Panc1 (cell line): ENCODE data around the gene ART5.

Source experiments
- CTCF ChIP-seq: fragments of 450-650 bp; IDR thresholded peaks from 2 replicates; pipeline ENCODE4 v1.5.1; 2017; ENCODE audit warnings: mild to moderate bottlenecking
- POLR2AphosphoS5 ChIP-seq: IDR thresholded peaks from 2 replicates; pipeline ENCODE4 v1.6.1; 2012; ENCODE audit warnings: mild to moderate bottlenecking, low read depth, low read length, moderate library complexity
- TCF7L2 ChIP-seq: IDR thresholded peaks from 2 replicates; pipeline ENCODE4 v1.6.1; 2011; ENCODE audit warnings: mild to moderate bottlenecking, low read depth, low read length, inconsistent platforms

DNA sequence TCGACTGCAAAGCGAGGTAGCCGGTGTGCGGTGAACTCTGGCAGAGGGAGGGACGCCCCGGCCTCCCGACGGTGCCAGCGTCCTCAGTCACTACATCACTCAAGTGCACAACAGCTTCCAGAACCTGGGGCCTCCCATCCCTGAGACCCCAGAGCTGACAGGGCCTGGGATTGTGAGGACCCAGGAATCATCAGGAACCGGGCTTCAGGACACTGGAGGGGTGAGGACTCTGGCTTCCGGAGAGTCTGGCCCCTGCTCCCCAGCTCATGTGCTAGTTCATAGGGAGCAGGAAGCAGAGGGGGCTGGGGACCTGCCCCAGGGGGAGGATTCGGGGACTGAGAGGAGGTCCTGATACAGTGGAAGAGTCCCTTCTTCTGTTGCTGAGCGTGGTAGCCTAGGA is 4.6 kb downstream of the ART5 start:
- no peak for TF ChIP-seq CTCF
- no peak for TF ChIP-seq TCF7L2
- TF ChIP-seq POLR2AphosphoS5 = no peak
